OCI-LY3 (cell line): ENCODE results near the gene TNFRSF1B.

Experiments
- H2AFZ ChIP-seq: fragments of 200-600, 300-600 bp; shearing (Covaris generic); 2 replicates; pipeline ENCODE4 v1.6.0; 2014; ENCODE audit warnings: antibody characterized with exemption, low read depth, low read length
- H3K27ac ChIP-seq: fragments of 200-600, 300-600 bp; sonication (generic); 2 replicates; pipeline ENCODE4 v1.5.1; 2014; ENCODE audit warnings: mild to moderate bottlenecking, low read length, moderate library complexity, mixed read lengths
- H3K27me3 ChIP-seq: fragments of 200-600, 300-600 bp; sonication (generic); 2 replicates; pipeline ENCODE4 v1.6.1; 2014; ENCODE audit warnings: low read depth, low read length, mixed read lengths
- H3K36me3 ChIP-seq: fragments of 200-600, 300-600 bp; sonication (generic); replicated peaks from 2 replicates; pipeline ENCODE3; 2014; ENCODE audit warnings: low read depth, low read length, mixed read lengths
- H3K4me1 ChIP-seq: fragments of 300-600, 200-600 bp; sonication (generic); 2 replicates; pipeline ENCODE4 v1.6.1; 2014; ENCODE audit warnings: low read length, mixed read lengths
- H3K4me2 ChIP-seq: fragments of 200-600, 300-600 bp; sonication (generic); 2 replicates; pipeline ENCODE4 v1.6.1; 2014; ENCODE audit warnings: low read length, mixed read lengths
- H3K4me3 ChIP-seq: fragments of 300-600, 200-600 bp; sonication (generic); 2 replicates; pipeline ENCODE4 v1.5.1; 2014; ENCODE audit warnings: antibody characterized with exemption, mild to moderate bottlenecking, low read length, moderate library complexity
- H3K79me2 ChIP-seq: fragments of 300-600, 200-600 bp; shearing (Covaris generic); 2 replicates; pipeline ENCODE4 v1.6.1; 2014; ENCODE audit warnings: mild to moderate bottlenecking, low read length, mixed read lengths
- H3K9ac ChIP-seq: fragments of 300-600, 200-600 bp; shearing (Covaris generic); 2 replicates; pipeline ENCODE4 v1.6.0; 2014; ENCODE audit warnings: mild to moderate bottlenecking, low read length, moderate library complexity
- H3K9me3 ChIP-seq: fragments of 200-600, 300-600 bp; shearing (Covaris generic); 2 replicates; pipeline ENCODE4 v1.6.1; 2014; ENCODE audit warnings: low read length, mixed read lengths; ENCODE audit not compliant: insufficient read depth
- H4K20me1 ChIP-seq: fragments of 200-600, 300-600 bp; sonication (generic); 2 replicates; pipeline ENCODE4 v1.6.1; 2016; ENCODE audit warnings: low read length, mixed read lengths; ENCODE audit not compliant: insufficient read depth
- EZH2phosphoT487 ChIP-seq: fragments of 200-600 bp; shearing (Covaris generic); IDR thresholded peaks from 2 replicates; pipeline ENCODE4 v1.6.1; 2018; ENCODE audit warnings: antibody characterized with exemption, mixed run types, low read depth
- TF ChIP-seq, protein P1 (sequence below): fragments of 200-600, 300-600 bp; sonication (generic); IDR thresholded peaks from 2 replicates; pipeline ENCODE4 v1.5.1; 2014; ENCODE audit warnings: antibody characterized with exemption, low read length, low read depth

Gene TNFRSF1B

DNA sequence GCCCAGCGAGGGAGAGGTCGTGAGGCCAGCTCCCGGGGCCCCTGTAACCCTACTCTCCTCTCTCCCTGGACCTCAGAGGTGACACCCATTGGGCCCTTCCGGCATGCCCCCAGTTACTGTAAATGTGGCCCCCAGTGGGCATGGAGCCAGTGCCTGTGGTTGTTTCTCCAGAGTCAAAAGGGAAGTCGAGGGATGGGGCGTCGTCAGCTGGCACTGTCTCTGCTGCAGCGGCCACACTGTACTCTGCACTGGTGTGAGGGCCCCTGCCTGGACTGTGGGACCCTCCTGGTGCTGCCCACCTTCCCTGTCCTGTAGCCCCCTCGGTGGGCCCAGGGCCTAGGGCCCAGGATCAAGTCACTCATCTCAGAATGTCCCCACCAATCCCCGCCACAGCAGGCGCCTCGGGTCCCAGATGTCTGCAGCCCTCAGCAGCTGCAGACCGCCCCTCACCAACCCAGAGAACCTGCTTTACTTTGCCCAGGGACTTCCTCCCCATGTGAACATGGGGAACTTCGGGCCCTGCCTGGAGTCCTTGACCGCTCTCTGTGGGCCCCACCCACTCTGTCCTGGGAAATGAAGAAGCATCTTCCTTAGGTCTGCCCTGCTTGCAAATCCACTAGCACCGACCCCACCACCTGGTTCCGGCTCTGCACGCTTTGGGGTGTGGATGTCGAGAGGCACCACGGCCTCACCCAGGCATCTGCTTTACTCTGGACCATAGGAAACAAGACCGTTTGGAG lies 23.7 kb upstream of the TNFRSF1B start:
- Histone ChIP-seq H3K79me2 (no peaks in the 10 kb centered on the region), H3K4me3 (no peak overlapping the region; the same call in 1 of the 2 replicates), H3K4me1 (peaks cover 53% of the 10 kb centered on the region), H3K36me3 (no peaks in the 10 kb centered on the region), H3K27me3 (no peaks in the 10 kb centered on the region), H3K9me3 (no peaks in the 10 kb centered on the region), H3K27ac (peak overlapping the region; percentile 75), H3K9ac (peak overlapping the region; percentile 49; the same call in 1 of the 2 replicates), H4K20me1 (no peaks in the 10 kb centered on the region), H3K4me2 (peak overlapping the region; percentile 48), H2AFZ (no peak overlapping the region)
- no peak for TF ChIP-seq EZH2phosphoT487
- TF ChIP-seq, protein P1, sequence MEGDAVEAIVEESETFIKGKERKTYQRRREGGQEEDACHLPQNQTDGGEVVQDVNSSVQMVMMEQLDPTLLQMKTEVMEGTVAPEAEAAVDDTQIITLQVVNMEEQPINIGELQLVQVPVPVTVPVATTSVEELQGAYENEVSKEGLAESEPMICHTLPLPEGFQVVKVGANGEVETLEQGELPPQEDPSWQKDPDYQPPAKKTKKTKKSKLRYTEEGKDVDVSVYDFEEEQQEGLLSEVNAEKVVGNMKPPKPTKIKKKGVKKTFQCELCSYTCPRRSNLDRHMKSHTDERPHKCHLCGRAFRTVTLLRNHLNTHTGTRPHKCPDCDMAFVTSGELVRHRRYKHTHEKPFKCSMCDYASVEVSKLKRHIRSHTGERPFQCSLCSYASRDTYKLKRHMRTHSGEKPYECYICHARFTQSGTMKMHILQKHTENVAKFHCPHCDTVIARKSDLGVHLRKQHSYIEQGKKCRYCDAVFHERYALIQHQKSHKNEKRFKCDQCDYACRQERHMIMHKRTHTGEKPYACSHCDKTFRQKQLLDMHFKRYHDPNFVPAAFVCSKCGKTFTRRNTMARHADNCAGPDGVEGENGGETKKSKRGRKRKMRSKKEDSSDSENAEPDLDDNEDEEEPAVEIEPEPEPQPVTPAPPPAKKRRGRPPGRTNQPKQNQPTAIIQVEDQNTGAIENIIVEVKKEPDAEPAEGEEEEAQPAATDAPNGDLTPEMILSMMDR, result no peak

DNA sequence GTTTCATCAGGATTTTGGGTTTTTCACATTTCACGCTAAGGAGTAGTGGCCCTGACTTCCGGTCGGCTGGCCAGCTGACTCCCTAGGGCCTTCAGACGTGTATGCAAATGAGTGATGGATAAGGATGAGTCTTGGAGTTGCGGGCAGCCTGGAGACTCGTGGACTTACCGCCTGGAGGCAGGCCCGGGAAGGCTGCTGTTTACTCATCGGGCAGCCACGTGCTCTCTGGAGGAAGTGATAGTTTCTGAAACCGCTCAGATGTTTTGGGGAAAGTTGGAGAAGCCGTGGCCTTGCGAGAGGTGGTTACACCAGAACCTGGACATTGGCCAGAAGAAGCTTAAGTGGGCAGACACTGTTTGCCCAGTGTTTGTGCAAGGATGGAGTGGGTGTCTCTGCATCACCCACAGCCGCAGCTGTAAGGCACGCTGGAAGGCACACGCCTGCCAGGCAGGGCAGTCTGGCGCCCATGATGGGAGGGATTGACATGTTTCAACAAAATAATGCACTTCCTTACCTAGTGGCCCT lies 23.1 kb upstream of the TNFRSF1B start:
- peak overlapping the region; percentile 49; the same call in 1 of the 2 replicates for H3K9ac ChIP-seq
- no peak overlapping the region; the same call in 1 of the 2 replicates for H3K4me3 ChIP-seq
- peak overlapping the region; percentile 48 for H3K4me2 ChIP-seq
- TF ChIP-seq, protein P1, result no peak
- TF ChIP-seq EZH2phosphoT487, result no peak
- no peaks in the 10 kb centered on the region for H3K27me3 ChIP-seq
- H3K79me2 ChIP-seq, result no peaks in the 10 kb centered on the region
- H3K27ac ChIP-seq, result peak overlapping the region; percentile 75
- H3K4me1 ChIP-seq, result peaks cover 53% of the 10 kb centered on the region
- no peak overlapping the region for H2AFZ ChIP-seq
- H4K20me1 ChIP-seq, result no peaks in the 10 kb centered on the region
- no peaks in the 10 kb centered on the region for H3K36me3 ChIP-seq
- no peaks in the 10 kb centered on the region for H3K9me3 ChIP-seq

DNA sequence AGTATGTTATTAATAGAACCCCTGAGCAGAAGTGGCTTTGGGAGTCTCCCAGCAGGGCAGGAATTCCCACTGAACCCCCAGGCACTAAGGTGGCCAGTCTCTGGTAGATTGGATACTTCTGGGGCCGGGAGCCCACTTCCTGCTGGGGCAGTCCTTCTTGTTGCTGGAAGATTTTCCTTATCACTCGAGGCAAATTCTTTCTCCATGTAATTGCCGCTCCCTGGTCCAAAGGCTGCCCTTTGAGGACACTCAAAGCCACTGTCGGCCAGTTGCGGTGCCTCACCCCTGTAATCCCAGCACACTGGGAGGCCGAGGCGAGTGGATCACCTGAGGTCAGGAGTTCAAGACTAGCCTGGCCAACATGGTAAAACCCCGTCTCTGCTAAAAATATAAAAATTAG lies 22.6 kb upstream of the TNFRSF1B start:
- Histone ChIP-seq H3K4me2 (peak overlapping the region; percentile 33; the same call in 1 of the 2 replicates), H4K20me1 (no peaks in the 10 kb centered on the region), H3K4me3 (no peak overlapping the region), H3K36me3 (no peaks in the 10 kb centered on the region), H3K27me3 (no peaks in the 10 kb centered on the region), H3K79me2 (no peaks in the 10 kb centered on the region), H3K4me1 (peaks cover 58% of the 10 kb centered on the region), H3K27ac (peak overlapping the region; percentile 75), H2AFZ (no peak overlapping the region), H3K9me3 (no peaks in the 10 kb centered on the region), H3K9ac (peak overlapping the region; percentile 49; the same call in 1 of the 2 replicates)
- TF ChIP-seq, protein P1, result no peak
- no peak for TF ChIP-seq EZH2phosphoT487

DNA sequence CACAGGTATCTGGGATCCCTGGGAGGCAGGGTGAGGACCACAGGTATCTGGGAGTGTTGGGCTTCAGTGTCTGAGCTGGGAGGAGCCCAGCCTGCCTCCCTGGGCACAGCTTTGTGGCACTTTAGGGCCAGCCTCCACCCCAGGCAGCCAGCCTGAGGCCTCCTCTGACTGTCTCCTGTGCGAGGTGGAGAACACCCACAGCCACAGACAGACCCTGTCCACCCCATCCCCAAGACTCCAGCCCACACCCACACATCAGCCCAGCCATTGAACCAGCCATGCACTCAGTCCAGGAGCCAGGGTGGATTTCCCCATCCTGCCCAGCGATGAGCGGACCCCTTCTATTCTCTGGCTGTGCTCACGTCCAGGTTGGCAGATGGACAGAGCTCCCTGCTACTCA lies 21.8 kb upstream of the TNFRSF1B start:
- no peak overlapping the region for H2AFZ ChIP-seq
- H3K79me2 ChIP-seq, result no peaks in the 10 kb centered on the region
- no peak overlapping the region for H3K4me2 ChIP-seq
- H3K4me3 ChIP-seq, result no peak overlapping the region
- H3K27me3 ChIP-seq, result no peaks in the 10 kb centered on the region
- no peak overlapping the region for H3K9ac ChIP-seq
- no peak for TF ChIP-seq EZH2phosphoT487
- TF ChIP-seq, protein P1, result no peak
- no peaks in the 10 kb centered on the region for H4K20me1 ChIP-seq
- no peaks in the 10 kb centered on the region for H3K36me3 ChIP-seq
- no peak overlapping the region for H3K27ac ChIP-seq
- no peaks in the 10 kb centered on the region for H3K9me3 ChIP-seq
- H3K4me1 ChIP-seq, result peaks cover 65% of the 10 kb centered on the region
